Measurements from ENCODE around the gene BRAF.

Gene BRAF

GRCh38 chr7:140685407-140686087 lies 239.2 kb downstream of the BRAF start:
- no peak overlapping the region for H3K4me3 ChIP-seq (ENCODE audit: low read depth, low read length)
- no peak for TF ChIP-seq CTCF (IDR thresholded peaks at IDR 0.05; ENCODE audit: low read depth, low read length, missing control alignments)
- in situ Hi-C loops (cut with HindIII; ENCODE audit: low sequenced_read_pairs): no loop called here
- DNase-seq (ENCODE audit: low read depth): no peak

GRCh38 chr7:140684066-140684950 lies 240.4 kb downstream of the BRAF start:
- no peak for DNase-seq (ENCODE audit: low read depth)
- no peak for TF ChIP-seq CTCF (IDR thresholded peaks at IDR 0.05; ENCODE audit: low read depth, low read length, missing control alignments)
- in situ Hi-C loops (cut with HindIII; ENCODE audit: low sequenced_read_pairs): no loop called here
- H3K4me3 ChIP-seq (ENCODE audit: low read depth, low read length): no peak overlapping the region

GRCh38 chr7:140683657-140684056 lies 241.1 kb downstream of the BRAF start:
- no peak overlapping the region for H3K4me3 ChIP-seq (ENCODE audit: low read depth, low read length)
- no peak for DNase-seq (ENCODE audit: low read depth)
- TF ChIP-seq CTCF (IDR thresholded peaks at IDR 0.05; ENCODE audit: low read depth, low read length, missing control alignments): no peak
- in situ Hi-C loops (cut with HindIII; ENCODE audit: low sequenced_read_pairs): no loop called here

GRCh38 chr7:140681766-140682165 lies 243.0 kb downstream of the BRAF start:
- no peak for DNase-seq (ENCODE audit: low read depth)
- H3K4me3 ChIP-seq (ENCODE audit: low read depth, low read length): no peak overlapping the region
- in situ Hi-C loops (cut with HindIII; ENCODE audit: low sequenced_read_pairs): no loop called here
- TF ChIP-seq CTCF (IDR thresholded peaks at IDR 0.05; ENCODE audit: low read depth, low read length, missing control alignments): no peak

GRCh38 chr7:140680886-140681285 lies 243.8 kb downstream of the BRAF start:
- DNase-seq (ENCODE audit: low read depth): no peak
- in situ Hi-C loops (cut with HindIII; ENCODE audit: low sequenced_read_pairs): no loop called here
- no peak for TF ChIP-seq CTCF (IDR thresholded peaks at IDR 0.05; ENCODE audit: low read depth, low read length, missing control alignments)
- no peak overlapping the region for H3K4me3 ChIP-seq (ENCODE audit: low read depth, low read length)

- in situ Hi-C loops (cut with HindIII; ENCODE audit: low sequenced_read_pairs): no loop called here
Measured at GRCh38 chr7:140679186-140679585, 245.5 kb downstream of the BRAF start.

More at GRCh38 chr7:140679186-140679585, 245.5 kb downstream of the BRAF start:
- no peak overlapping the region for H3K4me3 ChIP-seq (ENCODE audit: low read depth, low read length)
- no peak for DNase-seq (ENCODE audit: low read depth)
- TF ChIP-seq CTCF (IDR thresholded peaks at IDR 0.05; ENCODE audit: low read depth, low read length, missing control alignments): no peak
